Measurements from ENCODE around the gene VIL1. TPM values are rescaled to one million over a fixed set of nuclear protein-coding genes. Genes with fewer than 3 reads are reported as not detected.

The VIL1 gene
- total RNA-seq, 1 experiment from 2014 or later: 401 TPM

DNA sequence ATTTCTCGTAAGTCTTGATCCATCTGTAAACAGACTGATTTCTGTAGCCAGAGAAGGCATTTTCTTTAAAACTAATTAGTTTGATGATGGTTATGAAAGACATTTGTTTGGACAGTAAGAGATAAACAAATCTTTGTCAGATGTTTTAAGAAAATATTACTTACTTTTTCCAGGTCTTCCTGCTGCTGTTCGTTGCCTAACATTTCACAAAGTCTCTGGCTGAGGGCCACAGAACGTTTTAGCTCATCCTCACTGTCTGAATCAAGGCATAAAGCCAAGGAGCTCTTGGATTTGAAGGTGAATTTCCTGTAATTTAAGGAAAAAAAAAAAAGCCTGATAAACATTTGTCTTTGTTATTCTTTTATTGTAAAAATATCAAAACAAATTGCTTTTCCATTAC lies 57.8 kb downstream of the VIL1 start:
- ChIA-PET CTCF (no interaction called here), POLR2A (no interaction called here)
- Mint-ChIP-seq H3K4me1 (ENCODE audit: low read depth, unreplicated experiment) (no peaks in the 10 kb centered on the region), H3K27me3 (ENCODE audit: insufficient read depth, unreplicated experiment) (no peaks in the 10 kb centered on the region), H3K36me3 (ENCODE audit: insufficient read depth, unreplicated experiment) (peaks cover 63% of the 10 kb centered on the region), H3K9me3 (ENCODE audit: unreplicated experiment) (no peaks in the 10 kb centered on the region), H3K4me3 (ENCODE audit: unreplicated experiment) (no peak overlapping the region), H3K27ac (ENCODE audit: unreplicated experiment) (no peak overlapping the region)
- Histone ChIP-seq H3K36me3 (ENCODE audit: control insufficient read depth, insufficient read depth, low read length) (no peaks in the 10 kb centered on the region), H3K4me3 (ENCODE audit: low read depth, low read length) (no peak overlapping the region), H3K4me1 (no peaks in the 10 kb centered on the region), H3K9me3 (no peaks in the 10 kb centered on the region), H3K27me3 (replicated peaks; ENCODE audit: control insufficient read depth, insufficient read depth, low read length) (no peaks in the 10 kb centered on the region)
- intact Hi-C loops (cut with micrococcal nuclease; ENCODE audit: unreplicated experiment): no loop called here
- no TSS peak for BruUV-seq (replicated peaks)
- no peak for DNase-seq
- TF ChIP-seq, protein P1, sequence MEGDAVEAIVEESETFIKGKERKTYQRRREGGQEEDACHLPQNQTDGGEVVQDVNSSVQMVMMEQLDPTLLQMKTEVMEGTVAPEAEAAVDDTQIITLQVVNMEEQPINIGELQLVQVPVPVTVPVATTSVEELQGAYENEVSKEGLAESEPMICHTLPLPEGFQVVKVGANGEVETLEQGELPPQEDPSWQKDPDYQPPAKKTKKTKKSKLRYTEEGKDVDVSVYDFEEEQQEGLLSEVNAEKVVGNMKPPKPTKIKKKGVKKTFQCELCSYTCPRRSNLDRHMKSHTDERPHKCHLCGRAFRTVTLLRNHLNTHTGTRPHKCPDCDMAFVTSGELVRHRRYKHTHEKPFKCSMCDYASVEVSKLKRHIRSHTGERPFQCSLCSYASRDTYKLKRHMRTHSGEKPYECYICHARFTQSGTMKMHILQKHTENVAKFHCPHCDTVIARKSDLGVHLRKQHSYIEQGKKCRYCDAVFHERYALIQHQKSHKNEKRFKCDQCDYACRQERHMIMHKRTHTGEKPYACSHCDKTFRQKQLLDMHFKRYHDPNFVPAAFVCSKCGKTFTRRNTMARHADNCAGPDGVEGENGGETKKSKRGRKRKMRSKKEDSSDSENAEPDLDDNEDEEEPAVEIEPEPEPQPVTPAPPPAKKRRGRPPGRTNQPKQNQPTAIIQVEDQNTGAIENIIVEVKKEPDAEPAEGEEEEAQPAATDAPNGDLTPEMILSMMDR (IDR thresholded peaks at IDR 0.05; ENCODE audit: insufficient read depth in 1 of 2, low read depth in 1 of 2, low read length in 1 of 2, severe bottlenecking in 1 of 2, unreplicated experiment in 1 of 2): no peak

DNA sequence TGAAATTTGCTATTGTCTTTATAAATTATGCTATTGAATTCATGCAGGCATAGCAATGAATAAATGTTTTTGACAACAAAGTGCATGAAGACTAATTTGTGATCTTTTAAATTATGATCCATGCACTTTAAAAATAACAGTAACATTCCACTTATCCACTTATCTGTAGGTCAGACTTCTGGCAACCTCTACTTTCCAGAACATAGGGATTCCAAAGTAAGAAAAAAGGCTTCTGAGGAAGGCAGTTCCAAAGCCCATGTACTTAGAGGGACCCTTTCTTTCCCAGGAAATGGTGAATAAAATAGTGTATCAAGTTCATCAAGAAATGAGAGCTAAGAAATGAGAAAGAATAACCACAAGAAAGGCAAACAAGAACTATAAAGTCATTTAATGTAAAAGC lies 58.3 kb downstream of the VIL1 start:
- no TSS peak for BruUV-seq (replicated peaks)
- H3K4me3 Mint-ChIP-seq (ENCODE audit: unreplicated experiment): no peak overlapping the region
- TF ChIP-seq, protein P1 (IDR thresholded peaks at IDR 0.05; ENCODE audit: insufficient read depth in 1 of 2, low read depth in 1 of 2, low read length in 1 of 2, severe bottlenecking in 1 of 2, unreplicated experiment in 1 of 2): no peak
- intact Hi-C loops (cut with micrococcal nuclease; ENCODE audit: unreplicated experiment): no loop called here
- H3K9me3 ChIP-seq: no peaks in the 10 kb centered on the region
- no peak overlapping the region for H3K27ac Mint-ChIP-seq (ENCODE audit: unreplicated experiment)
- no peak for DNase-seq
- H3K4me1 ChIP-seq: no peaks in the 10 kb centered on the region
- H3K4me3 ChIP-seq (ENCODE audit: low read depth, low read length): no peak overlapping the region
- POLR2A ChIA-PET: no interaction called here
- no peaks in the 10 kb centered on the region for H3K36me3 ChIP-seq (ENCODE audit: control insufficient read depth, insufficient read depth, low read length)
- no peaks in the 10 kb centered on the region for H3K4me1 Mint-ChIP-seq (ENCODE audit: low read depth, unreplicated experiment)
- H3K36me3 Mint-ChIP-seq (ENCODE audit: insufficient read depth, unreplicated experiment): peaks cover 64% of the 10 kb centered on the region
- no peaks in the 10 kb centered on the region for H3K27me3 Mint-ChIP-seq (ENCODE audit: insufficient read depth, unreplicated experiment)
- H3K9me3 Mint-ChIP-seq (ENCODE audit: unreplicated experiment): no peaks in the 10 kb centered on the region
- no peaks in the 10 kb centered on the region for H3K27me3 ChIP-seq (replicated peaks; ENCODE audit: control insufficient read depth, insufficient read depth, low read length)
- CTCF ChIA-PET: no interaction called here

DNA sequence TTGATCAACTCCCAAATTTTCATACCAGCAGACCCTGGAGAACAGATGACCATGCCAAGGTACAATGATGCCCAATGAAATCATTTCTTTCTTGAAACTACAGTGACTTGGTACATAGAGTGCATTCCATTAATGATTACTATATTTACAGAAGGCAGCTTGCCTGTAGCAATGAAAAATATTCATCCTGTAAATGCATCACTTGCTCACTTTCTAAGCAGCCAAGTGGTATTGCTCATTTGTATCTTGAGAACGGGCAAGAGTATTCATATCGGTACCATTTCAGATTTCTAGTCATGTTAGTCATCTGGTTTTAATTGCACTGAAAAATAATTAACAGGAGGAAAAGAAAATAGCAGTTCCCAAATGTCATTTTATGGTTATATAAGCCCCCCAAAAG lies 59.6 kb downstream of the VIL1 start:
- H3K9me3 ChIP-seq: no peaks in the 10 kb centered on the region
- BruUV-seq (replicated peaks): no TSS peak
- ChIA-PET CTCF (no interaction called here), POLR2A (no interaction called here)
- Mint-ChIP-seq H3K27ac (ENCODE audit: unreplicated experiment) (no peak overlapping the region), H3K4me3 (ENCODE audit: unreplicated experiment) (no peak overlapping the region), H3K9me3 (ENCODE audit: unreplicated experiment) (no peaks in the 10 kb centered on the region), H3K27me3 (ENCODE audit: insufficient read depth, unreplicated experiment) (no peaks in the 10 kb centered on the region), H3K36me3 (ENCODE audit: insufficient read depth, unreplicated experiment) (peaks cover 52% of the 10 kb centered on the region), H3K4me1 (ENCODE audit: low read depth, unreplicated experiment) (no peaks in the 10 kb centered on the region)
- H3K4me1 ChIP-seq: no peaks in the 10 kb centered on the region
- no peaks in the 10 kb centered on the region for H3K36me3 ChIP-seq (ENCODE audit: control insufficient read depth, insufficient read depth, low read length)
- TF ChIP-seq, protein P1 (IDR thresholded peaks at IDR 0.05; ENCODE audit: insufficient read depth in 1 of 2, low read depth in 1 of 2, low read length in 1 of 2, severe bottlenecking in 1 of 2, unreplicated experiment in 1 of 2): no peak
- no peak overlapping the region for H3K4me3 ChIP-seq (ENCODE audit: low read depth, low read length)
- no peak for DNase-seq
- H3K27me3 ChIP-seq (replicated peaks; ENCODE audit: control insufficient read depth, insufficient read depth, low read length): no peaks in the 10 kb centered on the region
- intact Hi-C loops (cut with micrococcal nuclease; ENCODE audit: unreplicated experiment): no loop called here

Data from Caco-2 (cell line).